Testis (tissue), 3 donors: ENCODE data around the gene NAA16. TPM values are rescaled to one million over a fixed set of nuclear protein-coding genes. Genes with fewer than 3 reads are reported as not detected.
"Not testable (repeated sequence)": the region's sequence is repeated elsewhere in the genome, so short reads cannot be mapped to it uniquely, and the experiment has no call there.

Source experiments
- DNase-seq: peaks from one replicate; pipeline ENCODE4 v3.0.0-alpha.2; 2019
- H3K27ac ChIP-seq, 2 donors: fragments of 200-600 bp; sonication (generic); one replicate each; pipeline ENCODE4 v1.5.1; 2019
- H3K27me3 ChIP-seq: fragments of 200-600 bp; sonication (generic); one replicate; pipeline ENCODE4 v1.5.1; 2019
- H3K36me3 ChIP-seq: fragments of 200-600 bp; sonication (generic); one replicate; pipeline ENCODE4 v1.5.1; 2017; ENCODE audit warnings: low read depth; ENCODE audit errors: missing control alignments
- H3K4me1 ChIP-seq: fragments of 200-600 bp; sonication (generic); one replicate; pipeline ENCODE4 v1.5.1; 2019
- H3K4me3 ChIP-seq, 2 donors: fragments of 200-600 bp; sonication (generic); one replicate each; pipeline ENCODE4 v1.5.1; 2017 to 2019
- H3K9me3 ChIP-seq: fragments of 200-600 bp; sonication (generic); one replicate; pipeline ENCODE4 v1.5.1; 2017
- POLR2A ChIP-seq: fragments of 450-650 bp; IDR thresholded peaks from one replicate; pipeline ENCODE4 v1.6.1; 2017; ENCODE audit warnings: antibody characterized with exemption, mild to moderate bottlenecking, moderate library complexity
- whole genome bisulfite sequencing, 2 donors: methylation state at CpG; one replicate each; pipeline ENCODE4 v1.1.5; 2018; 5-methylcytosine and 5-hydroxymethylcytosine counted together
- intact Hi-C: fragments of 100-400 bp; cut with DNase I; formaldehyde crosslinking; loops from one replicate; pipeline ENCODE4 v1.15.1; 2023; ENCODE audit warnings: low total_unique reads
- polyA plus RNA-seq: library from polyadenylated mRNA; stranded (reverse); fragments of 350-450 nt; fragmentation: Illumina TruSeq; extraction: RNeasy Lipid Tissue Mini Kit (QIAGEN cat#74804); gene quantifications from one replicate; pipeline ENCODE4 v1.2.3, GENCODE V29; 2014; ENCODE audit warnings: low read depth, low replicate concordance; ENCODE audit not compliant: insufficient read depth
- total RNA-seq, 2 donors: library from RNA; depleted of rRNA; stranded (reverse); fragments of >200 nt; gene quantifications; one replicate each; pipeline ENCODE4 v1.2.3, GENCODE V29; 2016
- TF ChIP-seq, protein P1 (sequence below), 3 experiments: fragments of 450-650 bp in 2 of 3; fragments of 200-600 bp in 1 of 3; sonication (generic) in 1 of 3; IDR thresholded peaks; one replicate each; pipeline ENCODE4 v1.5.1; 2016 to 2019; ENCODE audit warnings: antibody characterized with exemption in 3 of 3, mild to moderate bottlenecking in 2 of 3, moderate library complexity in 1 of 3

The NAA16 gene
- total and polyA plus RNA-seq, 3 donors from 2014 or later: 18.5 to 38.0 (median 33.1) TPM

DNA sequence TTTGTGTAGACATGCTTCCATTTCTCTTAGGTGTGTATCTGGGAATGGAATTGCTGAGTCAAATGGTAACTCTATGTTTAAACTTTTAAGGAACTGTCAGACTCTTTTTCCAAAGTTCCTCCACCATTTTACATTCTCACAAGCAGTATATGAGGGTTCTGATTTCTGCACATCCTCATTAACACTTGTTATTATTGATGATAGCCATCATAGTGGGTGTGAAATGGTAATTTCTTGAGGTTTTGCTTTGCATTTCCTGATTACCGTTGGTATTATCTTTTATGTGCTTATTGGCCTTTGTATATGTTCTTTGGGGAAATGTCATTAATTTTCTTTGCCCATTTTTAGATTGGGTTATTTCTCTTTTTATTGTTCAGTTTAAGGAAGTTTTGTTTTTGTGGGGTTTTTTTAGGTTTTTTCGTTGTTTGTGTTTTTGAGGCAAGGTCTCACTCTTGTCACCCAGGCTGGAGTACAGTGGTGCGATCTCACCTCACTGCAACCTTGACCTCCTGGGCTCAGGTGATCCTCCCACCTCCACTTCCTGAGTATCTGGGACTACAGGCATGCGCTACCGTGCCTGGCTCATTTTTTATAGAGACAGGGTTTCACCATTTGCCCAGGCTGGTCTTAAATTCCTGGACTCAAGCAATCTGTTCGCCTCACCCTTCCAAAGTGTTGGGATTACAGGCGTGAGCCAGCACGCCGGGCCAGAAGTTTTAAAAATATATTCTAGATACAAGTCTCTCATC is 34.3 kb downstream of the NAA16 start:
- WGBS, 2 donors: 84% methylated on average over 9 of the region's 9 CpGs
- H3K27ac ChIP-seq: no peak overlapping the region
- intact Hi-C loops: no loop called here

DNA sequence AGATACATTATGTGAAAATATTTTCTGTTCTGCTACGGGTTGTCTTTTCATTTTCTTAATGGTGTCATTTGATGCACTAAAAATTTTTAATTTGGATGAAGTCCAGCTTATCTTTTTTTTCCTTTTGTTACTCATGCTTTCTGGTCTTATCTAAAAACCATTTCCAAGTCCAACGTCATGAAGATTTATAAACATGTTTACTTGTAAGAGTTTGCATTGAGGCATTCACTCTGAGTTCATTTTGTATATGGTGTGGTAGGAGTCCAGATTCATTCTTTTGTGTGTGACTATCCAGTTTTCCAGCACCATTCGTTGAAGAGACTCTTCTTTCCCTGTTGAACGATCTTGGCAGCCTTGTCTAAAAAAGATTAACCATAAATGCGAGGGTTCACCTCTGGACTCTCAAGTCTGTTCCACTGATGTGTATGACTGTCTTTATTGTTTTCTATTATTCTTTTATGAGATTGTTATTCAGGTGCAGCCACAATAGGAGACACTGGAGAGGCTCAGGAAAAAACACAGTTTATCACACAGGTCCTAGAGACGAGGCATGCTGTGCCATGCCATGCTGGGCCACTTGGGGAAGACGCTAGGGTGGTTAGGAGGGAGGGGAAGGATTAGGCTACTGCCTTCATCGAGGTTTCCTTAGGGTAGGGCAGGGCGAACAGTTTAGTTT is 35.0 kb downstream of the NAA16 start:
- peak overlapping the region in 1 of 2 donors; percentile 47 for H3K27ac ChIP-seq
- no peaks in the 10 kb centered on the region for H3K36me3 ChIP-seq
- H3K27me3 ChIP-seq: no peaks in the 10 kb centered on the region
- H3K4me3 ChIP-seq: no peak overlapping the region
- intact Hi-C loops: no loop called here
- 68 to 72% methylated on average over 9 of the region's 9 CpGs for WGBS, 2 donors
- DNase-seq: no peak
- H3K4me1 ChIP-seq: peaks cover 8% of the 10 kb centered on the region
- H3K9me3 ChIP-seq: no peaks in the 10 kb centered on the region
- no peak for TF ChIP-seq POLR2A
- TF ChIP-seq, protein P1, sequence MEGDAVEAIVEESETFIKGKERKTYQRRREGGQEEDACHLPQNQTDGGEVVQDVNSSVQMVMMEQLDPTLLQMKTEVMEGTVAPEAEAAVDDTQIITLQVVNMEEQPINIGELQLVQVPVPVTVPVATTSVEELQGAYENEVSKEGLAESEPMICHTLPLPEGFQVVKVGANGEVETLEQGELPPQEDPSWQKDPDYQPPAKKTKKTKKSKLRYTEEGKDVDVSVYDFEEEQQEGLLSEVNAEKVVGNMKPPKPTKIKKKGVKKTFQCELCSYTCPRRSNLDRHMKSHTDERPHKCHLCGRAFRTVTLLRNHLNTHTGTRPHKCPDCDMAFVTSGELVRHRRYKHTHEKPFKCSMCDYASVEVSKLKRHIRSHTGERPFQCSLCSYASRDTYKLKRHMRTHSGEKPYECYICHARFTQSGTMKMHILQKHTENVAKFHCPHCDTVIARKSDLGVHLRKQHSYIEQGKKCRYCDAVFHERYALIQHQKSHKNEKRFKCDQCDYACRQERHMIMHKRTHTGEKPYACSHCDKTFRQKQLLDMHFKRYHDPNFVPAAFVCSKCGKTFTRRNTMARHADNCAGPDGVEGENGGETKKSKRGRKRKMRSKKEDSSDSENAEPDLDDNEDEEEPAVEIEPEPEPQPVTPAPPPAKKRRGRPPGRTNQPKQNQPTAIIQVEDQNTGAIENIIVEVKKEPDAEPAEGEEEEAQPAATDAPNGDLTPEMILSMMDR (IDR thresholded peaks at IDR 0.05): no peak

More for the DNA sequence above, 34.3 kb downstream of the NAA16 start:
- TF ChIP-seq, protein P1 (IDR thresholded peaks at IDR 0.05): no peak
- no peak for TF ChIP-seq POLR2A
- H3K9me3 ChIP-seq: no peaks in the 10 kb centered on the region
- no peaks in the 10 kb centered on the region for H3K27me3 ChIP-seq
- peaks cover 8% of the 10 kb centered on the region for H3K4me1 ChIP-seq
- DNase-seq: no peak
- no peaks in the 10 kb centered on the region for H3K36me3 ChIP-seq
- H3K4me3 ChIP-seq: no peak overlapping the region

DNA sequence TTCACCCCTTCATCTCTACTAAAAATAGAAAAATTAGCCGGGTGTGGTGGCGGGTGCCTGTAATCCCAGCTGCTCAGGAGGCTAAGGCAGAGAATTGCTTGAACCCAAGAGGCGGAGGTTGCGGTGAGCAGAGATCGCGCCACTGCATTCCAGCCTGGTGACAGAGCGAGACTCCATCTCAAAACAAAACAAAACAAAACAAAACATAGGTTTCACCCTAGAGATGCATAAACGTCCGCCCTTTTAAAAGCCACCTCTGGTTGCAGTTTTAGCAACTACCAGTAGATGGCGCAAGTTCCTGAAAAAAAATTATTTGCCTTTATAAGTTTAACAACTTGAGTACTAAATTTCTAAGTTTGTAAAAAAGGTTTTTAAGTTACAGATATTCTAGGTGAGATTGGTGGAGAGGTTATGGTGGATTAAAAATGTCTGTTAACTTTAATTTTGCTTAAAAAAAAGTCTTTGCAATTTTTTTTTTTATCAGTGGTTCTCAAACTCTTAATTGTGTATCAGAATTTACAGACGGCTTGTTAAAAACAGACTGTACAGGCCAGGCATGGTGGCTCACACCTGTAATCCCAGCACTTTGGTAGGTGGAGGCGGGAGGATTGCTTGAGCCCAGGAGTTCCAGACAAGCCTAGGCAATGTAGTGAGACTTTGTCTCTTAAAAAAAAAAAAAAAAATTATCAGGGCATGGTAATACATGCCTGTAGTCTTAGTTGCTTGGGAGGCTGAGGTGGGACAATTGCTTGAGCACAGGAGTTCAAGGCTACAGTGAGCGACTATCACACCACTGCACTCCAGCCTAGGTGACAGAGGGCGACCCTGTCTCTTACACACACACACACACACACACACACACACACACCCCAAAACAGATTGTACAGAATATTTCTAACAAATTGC is 42.1 kb downstream of the NAA16 start:
- Histone ChIP-seq H3K27ac (no peak overlapping the region), H3K36me3 (no peaks in the 10 kb centered on the region), H3K9me3 (no peaks in the 10 kb centered on the region), H3K4me3 (no peak overlapping the region), H3K27me3 (no peaks in the 10 kb centered on the region), H3K4me1 (no peaks in the 10 kb centered on the region)
- 58 to 62% methylated on average over 14 of the region's 14 CpGs for WGBS, 2 donors
- peak; percentile 35 for DNase-seq
- TF ChIP-seq POLR2A: no peak
- TF ChIP-seq, protein P1 (IDR thresholded peaks at IDR 0.05): peak; percentile 63 to 95 (median 76)
- intact Hi-C loops: no loop called here

DNA sequence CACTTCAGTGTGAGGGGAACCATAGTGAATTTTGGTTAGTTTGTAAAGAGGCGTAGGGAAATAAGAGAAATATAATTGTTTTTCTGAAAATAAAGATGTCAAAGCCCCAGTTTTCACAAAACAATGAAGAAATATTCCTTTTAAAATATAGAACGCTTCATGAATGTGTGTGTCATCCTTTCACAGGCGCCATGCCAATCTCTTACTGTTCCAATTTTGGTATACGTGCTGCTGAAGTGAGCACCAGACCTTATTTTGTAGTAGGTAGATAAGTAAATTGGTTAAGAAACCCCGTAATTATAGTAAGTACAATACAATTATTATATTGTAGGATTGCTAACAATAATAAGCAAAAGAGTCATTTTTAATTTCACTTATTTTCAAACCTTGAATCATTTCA is 43.3 kb downstream of the NAA16 start:
- no peaks in the 10 kb centered on the region for H3K4me1 ChIP-seq
- no peaks in the 10 kb centered on the region for H3K27me3 ChIP-seq
- intact Hi-C loops: no loop called here
- DNase-seq: no peak
- H3K27ac ChIP-seq: no peak overlapping the region
- no peaks in the 10 kb centered on the region for H3K9me3 ChIP-seq
- TF ChIP-seq, protein P1 (IDR thresholded peaks at IDR 0.05): no peak
- TF ChIP-seq POLR2A: no peak
- no peaks in the 10 kb centered on the region for H3K36me3 ChIP-seq
- 71 to 75% methylated on average over 5 of the region's 5 CpGs for WGBS, 2 donors
- H3K4me3 ChIP-seq: no peak overlapping the region

DNA sequence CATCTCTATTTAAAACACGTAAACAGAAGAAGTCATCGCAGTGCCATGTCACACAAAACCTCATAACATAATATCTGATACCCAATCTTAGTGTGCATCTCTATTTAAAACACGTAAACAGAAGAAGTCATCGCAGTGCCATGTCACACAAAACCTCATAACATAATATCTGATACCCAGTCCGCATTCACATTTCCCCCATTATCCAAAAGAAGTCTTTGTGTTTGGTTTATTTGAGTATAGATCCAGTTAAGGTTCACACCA is 45.2 kb downstream of the NAA16 start:
- intact Hi-C loops, H3K27me3 ChIP-seq, H3K9me3 ChIP-seq, H3K36me3 ChIP-seq, H3K4me3 ChIP-seq, H3K4me1 ChIP-seq, DNase-seq, H3K27ac ChIP-seq: not testable (repeated sequence)
- 89 to 95% methylated on average over 5 of the region's 5 CpGs for WGBS, 2 donors
